ENCODE data around the gene LCN6. TPM values are rescaled to one million over a fixed set of nuclear protein-coding genes. Genes with fewer than 3 reads are reported as not detected.
A peak's percentile ranks its signal among the peaks of the same experiment; 100 is the strongest.
"Not testable (repeated sequence)": the region's sequence is repeated elsewhere in the genome, so short reads cannot be mapped to it uniquely, and the experiment has no call there.

LCN6 gene
- total and polyA plus RNA-seq, 12 donors, result 0.43 to 25.4 (median 2.2) TPM; not detected in 6

- intact Hi-C loops (cut with DNase I), result no loop called here
- no peak for DNase-seq
- Histone ChIP-seq H3K27ac (no peak overlapping the region), H3K36me3 (replicated peaks in 1 of 2) (no peaks in the 10 kb centered on the region), H3K4me3 (no peak overlapping the region), H3K27me3 (peaks cover 6% of the 10 kb centered on the region), H3K9me3 (replicated peaks in 1 of 3) (no peaks in the 10 kb centered on the region), H3K4me1 (replicated peaks in 1 of 2) (no peaks in the 10 kb centered on the region)
- TF ChIP-seq POLR2A (IDR thresholded peaks at IDR 0.05), result no peak
- TF ChIP-seq, protein P1, sequence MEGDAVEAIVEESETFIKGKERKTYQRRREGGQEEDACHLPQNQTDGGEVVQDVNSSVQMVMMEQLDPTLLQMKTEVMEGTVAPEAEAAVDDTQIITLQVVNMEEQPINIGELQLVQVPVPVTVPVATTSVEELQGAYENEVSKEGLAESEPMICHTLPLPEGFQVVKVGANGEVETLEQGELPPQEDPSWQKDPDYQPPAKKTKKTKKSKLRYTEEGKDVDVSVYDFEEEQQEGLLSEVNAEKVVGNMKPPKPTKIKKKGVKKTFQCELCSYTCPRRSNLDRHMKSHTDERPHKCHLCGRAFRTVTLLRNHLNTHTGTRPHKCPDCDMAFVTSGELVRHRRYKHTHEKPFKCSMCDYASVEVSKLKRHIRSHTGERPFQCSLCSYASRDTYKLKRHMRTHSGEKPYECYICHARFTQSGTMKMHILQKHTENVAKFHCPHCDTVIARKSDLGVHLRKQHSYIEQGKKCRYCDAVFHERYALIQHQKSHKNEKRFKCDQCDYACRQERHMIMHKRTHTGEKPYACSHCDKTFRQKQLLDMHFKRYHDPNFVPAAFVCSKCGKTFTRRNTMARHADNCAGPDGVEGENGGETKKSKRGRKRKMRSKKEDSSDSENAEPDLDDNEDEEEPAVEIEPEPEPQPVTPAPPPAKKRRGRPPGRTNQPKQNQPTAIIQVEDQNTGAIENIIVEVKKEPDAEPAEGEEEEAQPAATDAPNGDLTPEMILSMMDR (IDR thresholded peaks at IDR 0.05), result no peak
- 65 to 84% (median 78%) methylated on average over 3 of the region's 3 CpGs for WGBS, 4 donors
These were observed 23.6 kb upstream of the LCN6 start for GRCh38 chr9:136771907-136772415.

- H3K4me3 ChIP-seq, result no peak overlapping the region
- 0 to 10% (median 5%) methylated on average over 1 to 16 of the region's 16 CpGs for WGBS, 4 donors
- H3K4me1 ChIP-seq (replicated peaks in 1 of 2), result no peaks in the 10 kb centered on the region
- H3K9me3 ChIP-seq (replicated peaks in 1 of 3), result no peaks in the 10 kb centered on the region
- no peaks in the 10 kb centered on the region for H3K36me3 ChIP-seq (replicated peaks in 1 of 2)
- no peak overlapping the region for H3K27ac ChIP-seq
- TF ChIP-seq, protein P1 (IDR thresholded peaks at IDR 0.05), result peak in 5 of 6 experiments; percentile 19 to 52 (median 35)
- TF ChIP-seq POLR2A (IDR thresholded peaks at IDR 0.05), result no peak
- DNase-seq, result peak in 3 of 7 donors; percentile 22 to 44 (median 40)
- H3K27me3 ChIP-seq, result peaks cover 6% of the 10 kb centered on the region
- intact Hi-C loops (cut with DNase I), result no loop called here
These were observed 21.4 kb upstream of the LCN6 start for GRCh38 chr9:136769710-136770191.

DNA sequence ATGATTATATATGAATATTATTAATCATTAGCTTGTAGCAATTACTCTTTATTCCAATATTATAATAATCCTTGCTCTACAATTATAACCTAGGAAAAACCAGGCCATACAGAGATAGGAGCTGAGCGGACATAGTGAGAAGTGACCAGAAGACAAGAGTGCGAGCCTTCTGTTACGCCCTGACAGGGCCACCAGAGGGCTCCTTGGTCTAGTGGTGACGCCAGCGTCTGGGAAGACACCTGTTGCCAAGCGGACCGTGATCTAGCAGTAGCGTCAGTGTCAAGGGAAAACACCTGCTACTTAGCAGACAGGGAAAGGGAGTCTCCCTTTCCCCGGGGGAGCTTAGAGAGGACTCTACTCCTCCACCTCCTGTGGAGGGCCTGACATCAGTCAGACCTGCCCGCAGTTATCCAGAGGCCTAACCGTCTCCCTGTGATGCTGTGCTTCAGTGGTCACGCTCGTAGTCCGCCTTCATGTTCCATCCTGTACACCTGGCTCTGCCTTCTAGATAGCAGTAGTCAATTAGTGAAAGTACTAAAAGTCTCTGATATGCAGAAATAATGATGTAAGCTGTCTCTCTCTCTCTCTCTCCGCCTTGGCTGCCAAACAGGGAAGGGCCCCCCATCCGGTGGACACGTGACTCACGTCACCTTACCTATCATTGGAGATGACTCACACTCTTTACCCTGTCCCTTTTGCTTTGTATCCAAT lies 18.2 kb upstream of the LCN6 start:
- DNase-seq, result peak; percentile 64 to 89 (median 79)
- intact Hi-C loops (cut with DNase I); H3K27me3 ChIP-seq: not testable (repeated sequence)

GRCh38 chr9:136765745-136766409 lies 17.6 kb upstream of the LCN6 start:
- H3K4me3 ChIP-seq; DNase-seq; H3K4me1 ChIP-seq (replicated peaks in 1 of 2); H3K27ac ChIP-seq; intact Hi-C loops (cut with DNase I); H3K27me3 ChIP-seq; H3K9me3 ChIP-seq (replicated peaks in 1 of 3); H3K36me3 ChIP-seq (replicated peaks in 1 of 2): not testable (repeated sequence)
- WGBS, 4 donors, result 74 to 81% (median 76%) methylated on average over 14 of the region's 14 CpGs

More for the DNA sequence above, 18.2 kb upstream of the LCN6 start:
- H3K36me3 ChIP-seq (replicated peaks in 1 of 2); H3K4me3 ChIP-seq; H3K4me1 ChIP-seq (replicated peaks in 1 of 2); H3K9me3 ChIP-seq (replicated peaks in 1 of 3); H3K27ac ChIP-seq: not testable (repeated sequence)
- WGBS, 4 donors, result 36 to 55% (median 37%) methylated on average over 12 to 18 of the region's 18 CpGs
- TF ChIP-seq, protein P1 (IDR thresholded peaks at IDR 0.05), result peak in 2 of 6 experiments; percentile 13 to 28
